HG03139 (cell line): ENCODE data around the gene ARHGEF12.

Source experiments
- ATAC-seq: cut with Tn5 transposase; IDR thresholded peaks from one replicate; pipeline ENCODE4 v1.9.1; 2021; ENCODE audit not compliant: unreplicated experiment

Gene ARHGEF12

GRCh38 chr11:120420572-120420971, 84.4 kb downstream of the ARHGEF12 start:
- no peak for ATAC-seq

- ATAC-seq, result no peak
These were observed 88.2 kb downstream of the ARHGEF12 start for GRCh38 chr11:120424185-120424969.

- no peak for ATAC-seq
These were observed 88.7 kb downstream of the ARHGEF12 start for GRCh38 chr11:120424970-120425332.

GRCh38 chr11:120425527-120425926, 89.3 kb downstream of the ARHGEF12 start:
- no peak for ATAC-seq

- no peak for ATAC-seq
These were observed 93.9 kb downstream of the ARHGEF12 start for GRCh38 chr11:120430146-120430545.

GRCh38 chr11:120431633-120432032, 95.4 kb downstream of the ARHGEF12 start:
- no peak for ATAC-seq

- peak; percentile 43 for ATAC-seq
These were observed 96.1 kb downstream of the ARHGEF12 start for GRCh38 chr11:120432056-120433018.

GRCh38 chr11:120441592-120441991, 105.4 kb downstream of the ARHGEF12 start:
- no peak for ATAC-seq

- ATAC-seq, result no peak
These were observed 105.8 kb downstream of the ARHGEF12 start for GRCh38 chr11:120442031-120442430.

GRCh38 chr11:120446802-120447201, 110.6 kb downstream of the ARHGEF12 start:
- no peak for ATAC-seq

- ATAC-seq, result no peak
These were observed 112.0 kb downstream of the ARHGEF12 start for GRCh38 chr11:120448240-120448639.

- no peak for ATAC-seq
These were observed 119.3 kb downstream of the ARHGEF12 start for GRCh38 chr11:120455487-120455886.

- no peak for ATAC-seq
These were observed 121.8 kb downstream of the ARHGEF12 start for GRCh38 chr11:120457996-120458395.

- no peak for ATAC-seq
These were observed 126.6 kb downstream of the ARHGEF12 start for GRCh38 chr11:120462825-120463224.

GRCh38 chr11:120465921-120466534, 129.8 kb downstream of the ARHGEF12 start:
- no peak for ATAC-seq

GRCh38 chr11:120467627-120468026, 131.4 kb downstream of the ARHGEF12 start:
- ATAC-seq, result no peak

- ATAC-seq, result no peak
These were observed 134.9 kb downstream of the ARHGEF12 start for GRCh38 chr11:120471131-120471530.

- ATAC-seq, result no peak
These were observed 135.8 kb downstream of the ARHGEF12 start for GRCh38 chr11:120471994-120472393.

GRCh38 chr11:120473503-120473902, 137.3 kb downstream of the ARHGEF12 start:
- ATAC-seq, result no peak

GRCh38 chr11:120482149-120482548, 145.9 kb downstream of the ARHGEF12 start:
- ATAC-seq, result no peak

- no peak for ATAC-seq
These were observed 148.5 kb downstream of the ARHGEF12 start for GRCh38 chr11:120484722-120485121.
